HG03439 (cell line): ENCODE results near the gene SLFN11.
"Not testable (repeated sequence)": the region's sequence is repeated elsewhere in the genome, so short reads cannot be mapped to it uniquely, and the experiment has no call there.

Experiments used
- ATAC-seq: cut with Tn5 transposase; IDR thresholded peaks from one replicate; pipeline ENCODE4 v1.9.1; 2021; ENCODE audit warnings: mild to moderate bottlenecking, moderate library complexity; ENCODE audit not compliant: unreplicated experiment

SLFN11 gene

GRCh38 chr17:35309345-35309744 lies 64.1 kb downstream of the SLFN11 start:
- not testable (repeated sequence) for ATAC-seq
